B cell (primary cell): ENCODE data around the gene AXIN2. TPM values are rescaled to one million over a fixed set of nuclear protein-coding genes. Genes with fewer than 3 reads are reported as not detected.

Experiments
- ATAC-seq: fragments of 200-7000 bp; cut with Tn5 transposase; one replicate; pipeline ENCODE4 v1.10.0; 2021; ENCODE audit warnings: low read depth, mild to moderate bottlenecking, moderate number of reproducible peaks, moderate library complexity
- CTCF ChIA-PET: fragments of 350-600 bp; sonication (Branson Sonifier 250); formaldehyde crosslinking; loops from one replicate; lab custom pipeline; 2021; ENCODE audit warnings: antibody characterized with exemption, inconsistent platforms; lab: Charles Lee
- POLR2A ChIA-PET: fragments of 350-600 bp; sonication (Branson Sonifier 250); formaldehyde crosslinking; loops from one replicate; lab custom pipeline; 2021; ENCODE audit warnings: antibody characterized with exemption; lab: Charles Lee
- DNase-seq: peaks from one replicate; pipeline ENCODE4 v3.0.0; 2013
- H2AFZ ChIP-seq: 2 replicates; pipeline ENCODE4 v1.6.1; 2012; ENCODE audit warnings: mild to moderate bottlenecking, low read depth, low read length; ENCODE audit not compliant: insufficient read depth, poor library complexity, severe bottlenecking
- H3K27ac ChIP-seq, 2 donors: 1 replicate in 1 of 2; 2 replicates in 1 of 2; pipeline ENCODE4 v1.5.1; 2012 to 2013; ENCODE audit warnings: low read length in 2 of 2, mild to moderate bottlenecking in 2 of 2, moderate library complexity in 1 of 2
- H3K27me3 ChIP-seq, 4 experiments: fragments of 200-600 bp in 1 of 4; sonication (generic) in 1 of 4; replicated peaks in 1 of 4; 1 replicate in 2 of 4; 2 replicates in 2 of 4; pipeline versions ENCODE4 v1.6.1 to v1.7.0; 2013 to 2016; ENCODE audit warnings: low read length in 3 of 4, mild to moderate bottlenecking in 2 of 4, mixed read lengths in 1 of 4, moderate library complexity in 1 of 4; ENCODE audit not compliant: insufficient read depth in 4 of 4, control insufficient read depth in 3 of 4; ENCODE audit errors: control extremely low read depth in 1 of 4
- H3K36me3 ChIP-seq, 2 experiments: replicated peaks in 1 of 2; 1 replicate in 1 of 2; 2 replicates in 1 of 2; pipeline versions ENCODE4 v1.6.1 to v1.7.1; 2013; ENCODE audit warnings: low read length in 1 of 2; ENCODE audit not compliant: insufficient read depth in 2 of 2, control insufficient read depth in 1 of 2; ENCODE audit errors: control extremely low read depth in 1 of 2, extremely low read depth in 1 of 2
- H3K4me1 ChIP-seq, 2 donors: fragments of 200-600 bp in 1 of 2; sonication (generic) in 1 of 2; 1 replicate in 1 of 2; 2 replicates in 1 of 2; pipeline versions ENCODE4 v1.5.1 to v1.6.1; 2013 to 2017; ENCODE audit warnings: low read length in 2 of 2; ENCODE audit not compliant: control insufficient read depth in 2 of 2, insufficient read depth in 2 of 2
- H3K4me2 ChIP-seq: replicated peaks from 2 replicates; pipeline ENCODE3; 2012; ENCODE audit warnings: mild to moderate bottlenecking, low read depth, low read length; ENCODE audit not compliant: poor library complexity, severe bottlenecking
- H3K4me3 ChIP-seq, 5 experiments: fragments of 200-600 bp in 1 of 5; sonication (generic) in 1 of 5; 1 replicate in 3 of 5; 2 replicates in 2 of 5; pipeline versions ENCODE4 v1.5.1 to v1.7.0; 2011 to 2016; ENCODE audit warnings: low read length in 4 of 5, mild to moderate bottlenecking in 4 of 5, low read depth in 2 of 5, control low read depth in 1 of 5, moderate library complexity in 1 of 5; ENCODE audit not compliant: insufficient read depth in 1 of 5; ENCODE audit errors: control extremely low read depth in 1 of 5, extremely low read depth in 1 of 5
- H3K79me2 ChIP-seq: fragments of 200-600 bp; sonication (generic); one replicate; pipeline ENCODE4 v1.6.0; 2016; ENCODE audit warnings: low read length; ENCODE audit not compliant: control insufficient read depth, insufficient read depth
- H3K9ac ChIP-seq: fragments of 200-600 bp; sonication (generic); 2 replicates; pipeline ENCODE4 v1.6.1; 2017; ENCODE audit warnings: mild to moderate bottlenecking, low read length, moderate library complexity
- H3K9me3 ChIP-seq, 3 donors: one replicate each; pipeline versions ENCODE4 v1.6.1 to v1.7.1; 2013; ENCODE audit warnings: low read length in 2 of 3; ENCODE audit not compliant: control insufficient read depth in 2 of 3, insufficient read depth in 1 of 3; ENCODE audit errors: control extremely low read depth in 1 of 3
- H4K20me1 ChIP-seq: 2 replicates; pipeline ENCODE4 v1.6.0; 2012; ENCODE audit warnings: mild to moderate bottlenecking, low read length; ENCODE audit not compliant: insufficient read depth, control insufficient read depth, poor library complexity, severe bottlenecking
- H3K27ac Mint-ChIP-seq: one replicate; pipeline ENCODE4 v1.8.0; 2021; ENCODE audit warnings: mixed read lengths
- H3K27me3 Mint-ChIP-seq: one replicate; pipeline ENCODE4 v1.8.0; 2021; ENCODE audit warnings: mixed read lengths
- H3K4me1 Mint-ChIP-seq: one replicate; pipeline ENCODE4 v1.8.0; 2021; ENCODE audit warnings: mixed read lengths
- H3K4me3 Mint-ChIP-seq: one replicate; pipeline ENCODE4 v1.8.0; 2021; ENCODE audit warnings: mixed read lengths
- H3K9me3 Mint-ChIP-seq: one replicate; pipeline ENCODE4 v1.8.0; 2022; ENCODE audit warnings: mixed read lengths; ENCODE audit not compliant: insufficient read depth
- EZH2 ChIP-seq: IDR thresholded peaks from 2 replicates; pipeline ENCODE4 v1.6.1; 2012; ENCODE audit warnings: borderline replicate concordance, low read depth, mild to moderate bottlenecking, moderate library complexity, low read length; ENCODE audit not compliant: insufficient read depth, poor library complexity, severe bottlenecking
- WGBS: methylation state at CpG from one replicate; pipeline ENCODE4 v1.1.5; 2013; ENCODE audit warnings: missing lambda C conversion rate; ENCODE audit not compliant: insufficient coverage; 5-methylcytosine and 5-hydroxymethylcytosine counted together
- intact Hi-C: fragments of 100-400 bp; cut with micrococcal nuclease; formaldehyde crosslinking; loops from one replicate; pipeline ENCODE4 v1.10.0; 2022
- polyA plus RNA-seq: library from polyadenylated mRNA; depleted of rRNA; stranded (reverse); fragments of >200 nt; gene quantifications from 2 replicates; pipeline ENCODE4 v1.2.3, GENCODE V29; 2012
- total RNA-seq, 2 donors: library from RNA; stranded (reverse); fragments of 120-200 nt in 1 of 2; gene quantifications; 1 replicate in 1 of 2; 2 replicates in 1 of 2; pipeline versions ENCODE4 v1.2.3 to v1.2.4, GENCODE V29; 2013 to 2022
- TF ChIP-seq, protein P1 (sequence below): fragments of 200-600 bp; IDR thresholded peaks from one replicate; pipeline ENCODE4 v1.8.0; 2022; ENCODE audit warnings: antibody characterized with exemption, mild to moderate bottlenecking

The AXIN2 gene
- total and polyA plus RNA-seq, 2 donors (not counting 1 experiment from before 2014, with no cell fraction given), result 0.16 to 1.2 TPM

DNA sequence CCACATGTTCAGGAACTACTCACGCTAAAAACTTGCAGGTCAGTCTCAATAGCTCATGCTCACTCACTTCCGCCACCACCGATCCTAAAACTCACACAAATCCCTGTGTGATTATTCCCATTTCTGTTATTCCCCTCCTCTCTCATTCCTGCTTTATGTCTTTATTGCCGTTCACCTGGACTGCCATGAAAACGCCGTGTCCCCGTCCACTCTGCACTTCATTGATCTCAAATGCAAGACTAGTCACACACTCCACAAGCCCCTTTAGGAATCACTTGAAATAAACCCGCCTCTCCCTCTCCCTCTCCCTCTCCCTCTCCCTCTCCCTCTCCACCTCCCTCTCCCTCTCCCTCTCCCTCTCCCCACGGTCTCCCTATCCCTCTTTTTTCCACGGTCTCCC is 78.0 kb downstream of the AXIN2 start:
- intact Hi-C loops, result no loop called here
- TF ChIP-seq, protein P1, sequence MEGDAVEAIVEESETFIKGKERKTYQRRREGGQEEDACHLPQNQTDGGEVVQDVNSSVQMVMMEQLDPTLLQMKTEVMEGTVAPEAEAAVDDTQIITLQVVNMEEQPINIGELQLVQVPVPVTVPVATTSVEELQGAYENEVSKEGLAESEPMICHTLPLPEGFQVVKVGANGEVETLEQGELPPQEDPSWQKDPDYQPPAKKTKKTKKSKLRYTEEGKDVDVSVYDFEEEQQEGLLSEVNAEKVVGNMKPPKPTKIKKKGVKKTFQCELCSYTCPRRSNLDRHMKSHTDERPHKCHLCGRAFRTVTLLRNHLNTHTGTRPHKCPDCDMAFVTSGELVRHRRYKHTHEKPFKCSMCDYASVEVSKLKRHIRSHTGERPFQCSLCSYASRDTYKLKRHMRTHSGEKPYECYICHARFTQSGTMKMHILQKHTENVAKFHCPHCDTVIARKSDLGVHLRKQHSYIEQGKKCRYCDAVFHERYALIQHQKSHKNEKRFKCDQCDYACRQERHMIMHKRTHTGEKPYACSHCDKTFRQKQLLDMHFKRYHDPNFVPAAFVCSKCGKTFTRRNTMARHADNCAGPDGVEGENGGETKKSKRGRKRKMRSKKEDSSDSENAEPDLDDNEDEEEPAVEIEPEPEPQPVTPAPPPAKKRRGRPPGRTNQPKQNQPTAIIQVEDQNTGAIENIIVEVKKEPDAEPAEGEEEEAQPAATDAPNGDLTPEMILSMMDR, result no peak
- TF ChIP-seq EZH2, result no peak
- no peaks in the 10 kb centered on the region for H3K36me3 ChIP-seq
- H3K27ac Mint-ChIP-seq, result no peak overlapping the region
- peaks cover 15% of the 10 kb centered on the region for H3K27me3 Mint-ChIP-seq
- H3K79me2 ChIP-seq, result no peaks in the 10 kb centered on the region
- no peak overlapping the region for H3K9ac ChIP-seq
- no peak overlapping the region for H2AFZ ChIP-seq
- WGBS, result 98% methylated on average over 3 of the region's 10 CpGs
- no peaks in the 10 kb centered on the region for H3K27me3 ChIP-seq
- no peaks in the 10 kb centered on the region for H3K4me1 ChIP-seq
- H3K4me3 Mint-ChIP-seq, result no peak overlapping the region
- no peaks in the 10 kb centered on the region for H4K20me1 ChIP-seq
- CTCF ChIA-PET, result no interaction called here
- H3K4me1 Mint-ChIP-seq, result no peaks in the 10 kb centered on the region
- DNase-seq (no peak), ATAC-seq (no peak)
- POLR2A ChIA-PET, result no interaction called here
- no peak overlapping the region for H3K4me2 ChIP-seq
- H3K9me3 ChIP-seq, result peaks cover 0 to 3% (median 0%) of the 10 kb centered on the region in 3 donors
- no peak overlapping the region for H3K4me3 ChIP-seq
- peaks cover 2% of the 10 kb centered on the region for H3K9me3 Mint-ChIP-seq
- H3K27ac ChIP-seq, result no peak overlapping the region

DNA sequence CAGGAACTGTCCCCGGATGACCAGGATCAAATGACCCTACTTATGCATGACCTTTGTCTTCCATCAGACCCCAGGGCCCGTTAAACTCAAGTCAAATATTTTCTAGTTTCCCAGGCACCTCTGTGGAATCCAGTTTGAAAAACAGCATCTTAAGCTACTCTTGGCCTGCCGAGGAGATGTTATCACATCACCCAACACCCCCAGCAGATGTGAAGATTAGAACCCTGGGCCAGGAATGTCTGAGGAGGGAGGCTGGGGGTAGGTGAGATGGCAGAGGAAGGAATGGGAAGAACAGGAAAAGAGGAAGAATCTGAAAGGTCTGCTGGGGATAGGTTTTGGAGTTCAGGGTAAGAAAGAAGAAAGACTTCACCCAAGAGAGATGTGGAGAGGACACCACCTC is 79.2 kb downstream of the AXIN2 start:
- H3K4me1 Mint-ChIP-seq, result no peaks in the 10 kb centered on the region
- H3K27ac Mint-ChIP-seq, result no peak overlapping the region
- H3K4me3 ChIP-seq, result no peak overlapping the region
- H3K9me3 Mint-ChIP-seq, result peaks cover 2% of the 10 kb centered on the region
- ATAC-seq (no peak), DNase-seq (no peak)
- no peaks in the 10 kb centered on the region for H3K4me1 ChIP-seq
- CTCF ChIA-PET, result no interaction called here
- TF ChIP-seq, protein P1, result no peak
- TF ChIP-seq EZH2, result no peak
- peaks cover 15% of the 10 kb centered on the region for H3K27me3 Mint-ChIP-seq
- intact Hi-C loops, result no loop called here
- no peaks in the 10 kb centered on the region for H3K79me2 ChIP-seq
- H3K27ac ChIP-seq, result no peak overlapping the region
- no peak overlapping the region for H3K4me2 ChIP-seq
- H3K9ac ChIP-seq, result no peak overlapping the region
- POLR2A ChIA-PET, result no interaction called here
- no peak overlapping the region for H2AFZ ChIP-seq
- peaks cover 0 to 3% (median 0%) of the 10 kb centered on the region in 3 donors for H3K9me3 ChIP-seq
- WGBS, result 100% methylated on average over 1 of the region's 3 CpGs
- no peaks in the 10 kb centered on the region for H4K20me1 ChIP-seq
- H3K36me3 ChIP-seq, result no peaks in the 10 kb centered on the region
- no peaks in the 10 kb centered on the region for H3K27me3 ChIP-seq
- no peak overlapping the region for H3K4me3 Mint-ChIP-seq
